Ishikawa (cell line): ENCODE data around the gene FHL2.

Experiments used
- EP300 ChIP-seq: IDR thresholded peaks from 2 replicates; pipeline ENCODE4 v1.6.1; 2012; ENCODE audit warnings: borderline replicate concordance
- RAD21 ChIP-seq: IDR thresholded peaks from 2 replicates; pipeline ENCODE4 v1.6.1; 2012; ENCODE audit warnings: low read depth
- TCF12 ChIP-seq: IDR thresholded peaks from 2 replicates; pipeline ENCODE4 v1.6.1; 2012; ENCODE audit warnings: low read depth
- TEAD4 ChIP-seq: IDR thresholded peaks from 2 replicates; pipeline ENCODE4 v1.6.1; 2012
- TF ChIP-seq, protein P1 (sequence below): IDR thresholded peaks from 2 replicates; pipeline ENCODE4 v1.6.1; 2012; ENCODE audit warnings: low read depth, mild to moderate bottlenecking

DNA sequence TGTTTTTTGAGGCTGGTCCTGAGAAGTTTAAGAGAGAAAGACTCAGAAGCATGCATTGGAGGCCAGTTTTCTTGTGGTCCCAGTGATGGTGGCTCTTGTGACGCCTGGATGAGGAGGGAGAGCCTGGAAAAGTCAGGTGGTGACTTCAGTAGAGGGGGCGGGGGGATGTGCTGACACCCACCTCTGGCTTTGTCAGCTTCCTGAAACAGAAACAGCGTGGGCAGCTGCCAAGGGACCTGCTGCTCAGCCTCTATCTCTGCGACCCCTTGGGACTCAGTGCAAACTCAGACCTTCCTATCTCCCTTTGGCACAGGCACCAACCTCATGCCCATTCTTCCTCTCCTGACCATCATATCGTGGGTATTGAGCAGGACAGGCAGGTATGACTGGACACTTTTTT lies 75.7 kb downstream of the FHL2 start:
- TF ChIP-seq EP300 (no peak), RAD21 (no peak), TCF12 (no peak), TEAD4 (no peak)
- TF ChIP-seq, protein P1, sequence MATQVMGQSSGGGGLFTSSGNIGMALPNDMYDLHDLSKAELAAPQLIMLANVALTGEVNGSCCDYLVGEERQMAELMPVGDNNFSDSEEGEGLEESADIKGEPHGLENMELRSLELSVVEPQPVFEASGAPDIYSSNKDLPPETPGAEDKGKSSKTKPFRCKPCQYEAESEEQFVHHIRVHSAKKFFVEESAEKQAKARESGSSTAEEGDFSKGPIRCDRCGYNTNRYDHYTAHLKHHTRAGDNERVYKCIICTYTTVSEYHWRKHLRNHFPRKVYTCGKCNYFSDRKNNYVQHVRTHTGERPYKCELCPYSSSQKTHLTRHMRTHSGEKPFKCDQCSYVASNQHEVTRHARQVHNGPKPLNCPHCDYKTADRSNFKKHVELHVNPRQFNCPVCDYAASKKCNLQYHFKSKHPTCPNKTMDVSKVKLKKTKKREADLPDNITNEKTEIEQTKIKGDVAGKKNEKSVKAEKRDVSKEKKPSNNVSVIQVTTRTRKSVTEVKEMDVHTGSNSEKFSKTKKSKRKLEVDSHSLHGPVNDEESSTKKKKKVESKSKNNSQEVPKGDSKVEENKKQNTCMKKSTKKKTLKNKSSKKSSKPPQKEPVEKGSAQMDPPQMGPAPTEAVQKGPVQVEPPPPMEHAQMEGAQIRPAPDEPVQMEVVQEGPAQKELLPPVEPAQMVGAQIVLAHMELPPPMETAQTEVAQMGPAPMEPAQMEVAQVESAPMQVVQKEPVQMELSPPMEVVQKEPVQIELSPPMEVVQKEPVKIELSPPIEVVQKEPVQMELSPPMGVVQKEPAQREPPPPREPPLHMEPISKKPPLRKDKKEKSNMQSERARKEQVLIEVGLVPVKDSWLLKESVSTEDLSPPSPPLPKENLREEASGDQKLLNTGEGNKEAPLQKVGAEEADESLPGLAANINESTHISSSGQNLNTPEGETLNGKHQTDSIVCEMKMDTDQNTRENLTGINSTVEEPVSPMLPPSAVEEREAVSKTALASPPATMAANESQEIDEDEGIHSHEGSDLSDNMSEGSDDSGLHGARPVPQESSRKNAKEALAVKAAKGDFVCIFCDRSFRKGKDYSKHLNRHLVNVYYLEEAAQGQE, result no peak
